GM23338 (cell line): Measurements from ENCODE around the gene FGF10. TPM values are rescaled to one million over a fixed set of nuclear protein-coding genes. Genes with fewer than 3 reads are reported as not detected.

ENCODE experiments used
- ATAC-seq: fragments of 200-7000 bp; cut with Tn5 transposase; 3 replicates; pipeline ENCODE4 v1.9.1; 2020
- DNase-seq: peaks from one replicate; pipeline ENCODE4 v3.0.0-alpha.2; 2015; ENCODE audit warnings: low spot score
- H2AFZ ChIP-seq: fragments of 200-600 bp; sonication (generic); 2 replicates; pipeline ENCODE4 v1.8.0; 2016; ENCODE audit warnings: antibody characterized with exemption, mild to moderate bottlenecking, moderate library complexity
- H3F3A ChIP-seq: fragments of 200-600 bp; sonication (generic); replicated peaks from 2 replicates; pipeline ENCODE4 v1.8.0; 2017; ENCODE audit warnings: antibody characterized with exemption, mixed run types, low read depth
- H3K27ac ChIP-seq: fragments of 200-600 bp; sonication (generic); 2 replicates; pipeline ENCODE4 v1.6.1; 2016; ENCODE audit warnings: low read depth
- H3K27me3 ChIP-seq: fragments of 200-600 bp; sonication (generic); 2 replicates; pipeline ENCODE4 v1.8.0; 2016; ENCODE audit warnings: mild to moderate bottlenecking, mixed run types, moderate library complexity; ENCODE audit not compliant: insufficient read depth
- H3K36me3 ChIP-seq: fragments of 200-600 bp; sonication (generic); 2 replicates; pipeline ENCODE4 v1.8.0; 2016; ENCODE audit warnings: mild to moderate bottlenecking; ENCODE audit not compliant: insufficient read depth
- H3K4me1 ChIP-seq: fragments of 200-600 bp; sonication (generic); 2 replicates; pipeline ENCODE4 v1.8.0; 2016; ENCODE audit warnings: mild to moderate bottlenecking, moderate library complexity; ENCODE audit not compliant: insufficient read depth
- H3K4me2 ChIP-seq: fragments of 200-600 bp; sonication (generic); 2 replicates; pipeline ENCODE4 v1.7.1; 2017; ENCODE audit warnings: mixed run types
- H3K4me3 ChIP-seq: fragments of 200-600 bp; sonication (generic); 2 replicates; pipeline ENCODE4 v1.6.1; 2016; ENCODE audit warnings: mixed run types
- H3K79me2 ChIP-seq: fragments of 200-600 bp; sonication (generic); replicated peaks from 2 replicates; pipeline ENCODE4 v1.8.0; 2017; ENCODE audit warnings: mild to moderate bottlenecking; ENCODE audit not compliant: insufficient read depth
- H3K9me2 ChIP-seq: fragments of 200-600 bp; sonication (generic); 2 replicates; pipeline ENCODE4 v1.8.0; 2017; ENCODE audit not compliant: insufficient read depth
- H4K20me1 ChIP-seq: fragments of 200-600 bp; sonication (generic); replicated peaks from 2 replicates; pipeline ENCODE4 v1.8.0; 2017; ENCODE audit warnings: mild to moderate bottlenecking; ENCODE audit not compliant: insufficient read depth
- H3K27ac Mint-ChIP-seq: 2 replicates; pipeline ENCODE4 v1.8.0; 2020; ENCODE audit warnings: inconsistent platforms, mild to moderate bottlenecking, moderate library complexity, mixed read lengths
- H3K27me3 Mint-ChIP-seq: 3 replicates; pipeline ENCODE4 v1.8.0; 2022; ENCODE audit warnings: low read depth, mild to moderate bottlenecking, moderate library complexity, mixed read lengths, inconsistent platforms; ENCODE audit not compliant: insufficient read depth, poor library complexity
- H3K36me3 Mint-ChIP-seq: 3 replicates; pipeline ENCODE4 v1.8.0; 2021; ENCODE audit warnings: low read depth, mild to moderate bottlenecking, inconsistent platforms, moderate library complexity, mixed read lengths
- H3K4me1 Mint-ChIP-seq: 3 replicates; pipeline ENCODE4 v1.8.0; 2020; ENCODE audit warnings: mild to moderate bottlenecking, inconsistent platforms, mixed read lengths
- H3K4me3 Mint-ChIP-seq: 3 replicates; pipeline ENCODE4 v1.8.0; 2021; ENCODE audit warnings: moderate library complexity, mild to moderate bottlenecking, inconsistent platforms, mixed read lengths
- H3K9me3 Mint-ChIP-seq: 3 replicates; pipeline ENCODE4 v1.8.0; 2020; ENCODE audit warnings: moderate library complexity, mild to moderate bottlenecking, inconsistent platforms, mixed read lengths
- CTCF ChIP-seq, 2 experiments: fragments of 200-600 bp in 1 of 2; sonication (generic) in 1 of 2; conservative IDR thresholded peaks; 2 replicates each; pipeline versions ENCODE4 v1.5.1 to v1.6.1; 2016 to 2017; ENCODE audit warnings: antibody characterized with exemption in 2 of 2, low read depth in 2 of 2, mild to moderate bottlenecking in 2 of 2, moderate library complexity in 1 of 2
- EZH2 ChIP-seq: fragments of 200-600 bp; sonication (generic); IDR thresholded peaks from one replicate; pipeline ENCODE4 v1.8.0; 2017; ENCODE audit warnings: antibody characterized with exemption, mild to moderate bottlenecking, low read depth; ENCODE audit not compliant: unreplicated experiment
- EZH2phosphoT487 ChIP-seq: fragments of 200-600 bp; sonication (generic); IDR thresholded peaks from one replicate; pipeline ENCODE4 v1.8.1; 2018; ENCODE audit warnings: antibody characterized with exemption; ENCODE audit not compliant: unreplicated experiment
- NANOG ChIP-seq: IDR thresholded peaks from 2 replicates; pipeline ENCODE4 v1.6.1; 2016; ENCODE audit warnings: antibody characterized with exemption, borderline replicate concordance
- POLR2AphosphoS5 ChIP-seq: IDR thresholded peaks from 2 replicates; pipeline ENCODE4 v1.6.1; 2016; ENCODE audit warnings: antibody characterized with exemption, low read depth
- STAT1 ChIP-seq: IDR thresholded peaks from one replicate; pipeline ENCODE4 v1.6.1; 2016; ENCODE audit warnings: antibody characterized with exemption; ENCODE audit not compliant: unreplicated experiment
- ZNF331 ChIP-seq: fragments of 250-450 bp; sonication (Bioruptor Pico); IDR thresholded peaks from 2 replicates; pipeline ENCODE4 v1.5.0; 2020; ENCODE audit warnings: low read depth, mild to moderate bottlenecking, moderate library complexity
- ZNF462 ChIP-seq: fragments of 250-450 bp; sonication (Bioruptor Pico); IDR thresholded peaks from 2 replicates; pipeline ENCODE4 v1.5.0; 2020; ENCODE audit warnings: mild to moderate bottlenecking, moderate library complexity
- polyA plus RNA-seq: library from polyadenylated mRNA; unstranded; fragments of >200 nt; fragmentation: Nextera tagmentation; extraction: Ambion mirVana; gene quantifications from 2 replicates; pipeline ENCODE4 v1.2.1, GENCODE V29; 2016
- total RNA-seq: library from RNA; depleted of rRNA; stranded (reverse); fragments of >200 nt; shearing (Covaris generic); gene quantifications from 2 replicates; pipeline ENCODE4 v1.2.3, GENCODE V29; 2014

Gene FGF10
- total and polyA plus RNA-seq, 2 experiments from 2014 or later = 0.24 to 0.50 TPM

- no peak for TF ChIP-seq ZNF462 (CRISPR knock-in tag)
- no peak for TF ChIP-seq CTCF (conservative IDR thresholded peaks at IDR 0.05; ENCODE audit: low read depth in 2 of 2)
- TF ChIP-seq ZNF331 (CRISPR knock-in tag) = no peak
- no peak for TF ChIP-seq POLR2AphosphoS5
Observed at GRCh38 chr5:44275329-44275728, 113.9 kb downstream of the FGF10 start (continued).

- Histone ChIP-seq H3K27ac (no peak overlapping the region), H3F3A (no peaks in the 10 kb centered on the region), H3K4me3 (no peak overlapping the region), H3K9me2 (no peaks in the 10 kb centered on the region), H3K79me2 (no peaks in the 10 kb centered on the region), H3K4me2 (no peak overlapping the region), H4K20me1 (no peaks in the 10 kb centered on the region), H2AFZ (no peak overlapping the region), H3K36me3 (no peaks in the 10 kb centered on the region), H3K4me1 (peaks cover 5% of the 10 kb centered on the region; the same call in 1 of the 2 replicates), H3K27me3 (no peaks in the 10 kb centered on the region)
- Mint-ChIP-seq H3K27ac (no peak overlapping the region; the same call in 1 of the 2 replicates), H3K27me3 (peaks cover 3% of the 10 kb centered on the region), H3K4me3 (no peak overlapping the region), H3K9me3 (no peaks in the 10 kb centered on the region), H3K4me1 (peaks cover 19% of the 10 kb centered on the region; the same call in 2 of the 3 replicates), H3K36me3 (no peaks in the 10 kb centered on the region)
- no peak for ATAC-seq
- no peak for DNase-seq
- TF ChIP-seq STAT1 (no peak), EZH2 (no peak), ZNF331 (CRISPR knock-in tag) (no peak), NANOG (no peak), ZNF462 (CRISPR knock-in tag) (no peak), EZH2phosphoT487 (no peak)
Observed at GRCh38 chr5:44267909-44268308, 121.3 kb downstream of the FGF10 start.
